IMR-90 (cell line): ENCODE results near the gene AGAP1. TPM values are rescaled to one million over a fixed set of nuclear protein-coding genes. Genes with fewer than 3 reads are reported as not detected.

Experiments
- ATAC-seq: fragments of 200-7000 bp; cut with Tn5 transposase; 2 replicates; pipeline ENCODE4 v1.9.1; 2020; ENCODE audit warnings: low read depth, mild to moderate bottlenecking, moderate library complexity
- BruUV-seq: library from RNA; stranded (reverse); fragments of 400-500 nt; replicated peaks from 2 replicates; lab custom pipeline; 2021; lab: Mats Ljungman, UMichigan
- CTCF ChIA-PET: fragments of 300-600 bp; formaldehyde crosslinking; extraction: SDS; loops from one replicate; lab custom pipeline; 2021; ENCODE audit warnings: antibody characterized with exemption; lab: Yijun Ruan, JAX
- POLR2A ChIA-PET: fragments of 300-600 bp; sonication (Branson Sonifier 250); formaldehyde crosslinking; loops from one replicate; lab custom pipeline; 2022; ENCODE audit warnings: antibody characterized with exemption; ENCODE audit not compliant: unreplicated experiment; lab: Charles Lee
- DNase-seq: peaks from one replicate; pipeline ENCODE4 v3.0.0; 2013
- H2AFZ ChIP-seq: replicated peaks from 2 replicates; pipeline ENCODE3; 2013; ENCODE audit warnings: low read length, mild to moderate bottlenecking; ENCODE audit not compliant: poor library complexity
- H2AK5ac ChIP-seq: 2 replicates; pipeline ENCODE4 v1.6.1; 2013; ENCODE audit warnings: low read depth, low read length, inconsistent platforms
- H2AK9ac ChIP-seq: replicated peaks from 2 replicates; pipeline ENCODE3; 2013; ENCODE audit warnings: mild to moderate bottlenecking, low read depth, low read length, moderate library complexity; ENCODE audit not compliant: poor library complexity
- H2BK120ac ChIP-seq: 2 replicates; pipeline ENCODE4 v1.6.1; 2013; ENCODE audit warnings: low read depth, low read length, inconsistent platforms
- H2BK15ac ChIP-seq: 3 replicates; pipeline ENCODE4 v1.6.1; 2013; ENCODE audit warnings: low read depth, low read length, inconsistent platforms
- H2BK20ac ChIP-seq: 2 replicates; pipeline ENCODE4 v1.6.1; 2013; ENCODE audit warnings: low read depth, mild to moderate bottlenecking, inconsistent platforms, low read length, moderate library complexity
- H2BK5ac ChIP-seq: 2 replicates; pipeline ENCODE4 v1.6.1; 2013; ENCODE audit warnings: mild to moderate bottlenecking, low read depth, low read length, inconsistent platforms; ENCODE audit not compliant: poor library complexity, severe bottlenecking
- H3K14ac ChIP-seq: replicated peaks from 2 replicates; pipeline ENCODE4 v1.6.1; 2013; ENCODE audit warnings: low read depth, low read length, inconsistent platforms
- H3K18ac ChIP-seq: 2 replicates; pipeline ENCODE4 v1.6.1; 2013; ENCODE audit warnings: low read depth, low read length, control low read depth
- H3K23ac ChIP-seq: 2 replicates; pipeline ENCODE4 v1.6.1; 2013; ENCODE audit warnings: low read depth, low read length, inconsistent platforms
- H3K27ac ChIP-seq: 2 replicates; pipeline ENCODE4 v1.5.1; 2013; ENCODE audit warnings: mild to moderate bottlenecking, control low read depth, low read length; ENCODE audit not compliant: insufficient read depth
- H3K27me3 ChIP-seq: 2 replicates; pipeline ENCODE4 v1.6.1; 2013; ENCODE audit warnings: low read length; ENCODE audit not compliant: control insufficient read depth, insufficient read depth
- H3K36me3 ChIP-seq: 2 replicates; pipeline ENCODE4 v1.6.1; 2013; ENCODE audit warnings: low read length, mixed read lengths; ENCODE audit not compliant: control insufficient read depth, insufficient read depth
- H3K4ac ChIP-seq: 2 replicates; pipeline ENCODE4 v1.6.1; 2013; ENCODE audit warnings: low read depth, low read length, inconsistent platforms
- H3K4me1 ChIP-seq: 2 replicates; pipeline ENCODE4 v1.6.1; 2013; ENCODE audit warnings: low read length, mixed read lengths; ENCODE audit not compliant: control insufficient read depth, insufficient read depth
- H3K4me2 ChIP-seq: 2 replicates; pipeline ENCODE4 v1.6.1; 2013; ENCODE audit warnings: low read depth, mild to moderate bottlenecking, control low read depth, low read length, moderate library complexity
- H3K4me3 ChIP-seq: 2 replicates; pipeline ENCODE4 v1.5.1; 2013; ENCODE audit warnings: low read depth, mild to moderate bottlenecking, control low read depth, low read length, moderate library complexity; ENCODE audit not compliant: insufficient read depth
- H3K56ac ChIP-seq: 2 replicates; pipeline ENCODE4 v1.6.1; 2013; ENCODE audit warnings: low read length, inconsistent platforms; ENCODE audit not compliant: insufficient read depth; ENCODE audit errors: extremely low read depth
- H3K79me1 ChIP-seq, 2 experiments: 2 replicates each; pipeline ENCODE4 v1.6.1; 2013; ENCODE audit warnings: low read length in 2 of 2, inconsistent platforms in 1 of 2, low read depth in 1 of 2
- H3K9ac ChIP-seq: 2 replicates; pipeline ENCODE4 v1.6.1; 2013; ENCODE audit warnings: low read depth, low read length, control low read depth
- H3K9me1 ChIP-seq: 2 replicates; pipeline ENCODE4 v1.6.1; 2013; ENCODE audit warnings: low read length, inconsistent platforms; ENCODE audit not compliant: insufficient read depth
- H3K9me3 ChIP-seq: 2 replicates; pipeline ENCODE4 v1.6.1; 2013; ENCODE audit warnings: low read length; ENCODE audit not compliant: control insufficient read depth, insufficient read depth
- H4K20me1 ChIP-seq: 2 replicates; pipeline ENCODE4 v1.6.1; 2013; ENCODE audit warnings: low read length, inconsistent platforms; ENCODE audit not compliant: insufficient read depth
- H4K5ac ChIP-seq: 2 replicates; pipeline ENCODE4 v1.6.1; 2013; ENCODE audit warnings: mild to moderate bottlenecking, low read depth, low read length, control low read depth
- H4K8ac ChIP-seq, 2 experiments: 2 replicates each; pipeline ENCODE4 v1.6.1; 2013; ENCODE audit warnings: low read depth in 2 of 2, low read length in 2 of 2, control low read depth in 1 of 2, inconsistent platforms in 1 of 2
- H4K91ac ChIP-seq: 2 replicates; pipeline ENCODE4 v1.6.1; 2013; ENCODE audit warnings: low read depth, low read length, inconsistent platforms; ENCODE audit not compliant: insufficient read depth
- BHLHE40 ChIP-seq: fragments of 150-350 bp; IDR thresholded peaks from 2 replicates; pipeline ENCODE4 v1.6.1; 2016; ENCODE audit warnings: mild to moderate bottlenecking, low read depth, low read length
- CEBPB ChIP-seq: IDR thresholded peaks from 2 replicates; pipeline ENCODE4 v1.6.1; 2012; ENCODE audit warnings: low read depth, low read length, improper control_type of control experiment
- CHD1 ChIP-seq: IDR thresholded peaks from 2 replicates; pipeline ENCODE4 v1.6.1; 2012; ENCODE audit warnings: low read depth, low read length, improper control_type of control experiment
- ELK1 ChIP-seq: fragments of 150-350 bp; IDR thresholded peaks from 2 replicates; pipeline ENCODE4 v1.6.1; 2016; ENCODE audit warnings: low read depth, mild to moderate bottlenecking, low read length, moderate library complexity, borderline replicate concordance
- FOS ChIP-seq: fragments of 150-350 bp; IDR thresholded peaks from 2 replicates; pipeline ENCODE4 v1.6.1; 2016; ENCODE audit warnings: low read depth, low read length
- MAFK ChIP-seq: IDR thresholded peaks from 2 replicates; pipeline ENCODE4 v1.6.1; 2012; ENCODE audit warnings: low read depth, low read length, improper control_type of control experiment
- MAZ ChIP-seq: IDR thresholded peaks from 2 replicates; pipeline ENCODE4 v1.6.1; 2012; ENCODE audit warnings: low read depth, mild to moderate bottlenecking, low read length, improper control_type of control experiment, moderate library complexity, borderline replicate concordance
- MXI1 ChIP-seq: IDR thresholded peaks from 2 replicates; pipeline ENCODE4 v1.6.1; 2012; ENCODE audit warnings: low read depth, mild to moderate bottlenecking, low read length, moderate library complexity, borderline replicate concordance
- NFE2L2 ChIP-seq: fragments of 150-350 bp; IDR thresholded peaks from 2 replicates; pipeline ENCODE4 v1.6.1; 2016; ENCODE audit warnings: low read depth, mild to moderate bottlenecking, low read length
- POLR2A ChIP-seq: IDR thresholded peaks from 2 replicates; pipeline ENCODE4 v1.6.1; 2012; ENCODE audit warnings: mild to moderate bottlenecking, low read depth, low read length
- RCOR1 ChIP-seq: IDR thresholded peaks from 2 replicates; pipeline ENCODE4 v1.6.1; 2012; ENCODE audit warnings: mild to moderate bottlenecking, low read length, improper control_type of control experiment; ENCODE audit not compliant: insufficient replicate concordance
- RFX5 ChIP-seq: IDR thresholded peaks from 2 replicates; pipeline ENCODE4 v1.8.0; 2012; ENCODE audit warnings: low read depth, mild to moderate bottlenecking, low read length, moderate library complexity
- WGBS, 2 experiments: methylation state at CpG; one replicate each; pipeline versions ENCODE4 v1.1.5 to v1.1.7; 2013; ENCODE audit warnings: missing lambda C conversion rate in 2 of 2; ENCODE audit not compliant: insufficient read length in 1 of 2; ENCODE audit errors: extremely low coverage in 2 of 2; 5-methylcytosine and 5-hydroxymethylcytosine counted together
- dilution Hi-C: fragments of 300-500 bp; cut with HindIII; formaldehyde crosslinking; loops from one replicate; pipeline ENCODE4 v1.14.3; 2018; ENCODE audit warnings: low sequenced_read_pairs; ENCODE audit not compliant: unreplicated experiment
- in situ Hi-C: fragments of 300-500 bp; cut with MboI; formaldehyde crosslinking; loops from 3 replicates; pipeline ENCODE4 v1.14.3; 2019; ENCODE audit warnings: low sequenced_read_pairs, inconsistent platforms, mixed read lengths
- intact Hi-C: fragments of 100-400 bp; cut with micrococcal nuclease; formaldehyde crosslinking; loops from 2 replicates; pipeline ENCODE4 v1.10.0; 2022
- polyA plus RNA-seq, 3 experiments: library from polyadenylated mRNA; depleted of rRNA; stranded (reverse); fragments of >200 nt; gene quantifications; 2 replicates each; pipeline ENCODE4 v1.2.3, GENCODE V29; 2012; ENCODE audit warnings: low replicate concordance in 1 of 3
- total RNA-seq: library from RNA; depleted of rRNA; stranded (reverse); fragments of >200 nt; gene quantifications from 2 replicates; pipeline ENCODE4 v1.2.3, GENCODE V29; 2012
- TF ChIP-seq, protein P1 (sequence below): fragments of 150-350 bp; IDR thresholded peaks from 2 replicates; pipeline ENCODE4 v1.6.1; 2017; ENCODE audit warnings: mild to moderate bottlenecking, antibody characterized with exemption, low read length, low read depth
- TF ChIP-seq, protein P2 (sequence below): conservative IDR thresholded peaks from 2 replicates; pipeline ENCODE4 v1.5.1; 2012; ENCODE audit warnings: mild to moderate bottlenecking, low read depth, low read length, improper control_type of control experiment

The AGAP1 gene
- total and polyA plus RNA-seq, 2 of the 4 experiments (the other 2 are of a cell fraction) = 15.1 to 16.4 TPM

GRCh38 chr2:235496239-235496621 lies 2.4 kb downstream of the AGAP1 start (continued):
- TF ChIP-seq FOS (0 out of 2 replicates have a peak, but pooled peaks have one; percentile 23), CHD1 (no peak), BHLHE40 (no peak), MXI1 (no peak), MAZ (no peak)

GRCh38 chr2:235497096-235497495 lies 3.3 kb downstream of the AGAP1 start:
- no peak overlapping the region for H3K27ac ChIP-seq
- in situ Hi-C loops = no loop called here
- POLR2A ChIA-PET = no interaction called here

More at GRCh38 chr2:235497096-235497495, 3.3 kb downstream of the AGAP1 start:
- no peak overlapping the region for H2AK9ac ChIP-seq
- H3K4me2 ChIP-seq = no peak overlapping the region
- H3K56ac ChIP-seq = no peak overlapping the region
- no peak overlapping the region for H2BK15ac ChIP-seq
- TF ChIP-seq ELK1 = no peak
- TF ChIP-seq RFX5 = no peak
- TF ChIP-seq MAZ = no peak
- TF ChIP-seq, protein P1, sequence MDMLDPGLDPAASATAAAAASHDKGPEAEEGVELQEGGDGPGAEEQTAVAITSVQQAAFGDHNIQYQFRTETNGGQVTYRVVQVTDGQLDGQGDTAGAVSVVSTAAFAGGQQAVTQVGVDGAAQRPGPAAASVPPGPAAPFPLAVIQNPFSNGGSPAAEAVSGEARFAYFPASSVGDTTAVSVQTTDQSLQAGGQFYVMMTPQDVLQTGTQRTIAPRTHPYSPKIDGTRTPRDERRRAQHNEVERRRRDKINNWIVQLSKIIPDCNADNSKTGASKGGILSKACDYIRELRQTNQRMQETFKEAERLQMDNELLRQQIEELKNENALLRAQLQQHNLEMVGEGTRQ = no peak
- no peak for TF ChIP-seq NFE2L2
- no peak for TF ChIP-seq BHLHE40
- no peak for TF ChIP-seq MAFK
- no peak for TF ChIP-seq CHD1
- TF ChIP-seq RCOR1 = no peak
- TF ChIP-seq, protein P2, sequence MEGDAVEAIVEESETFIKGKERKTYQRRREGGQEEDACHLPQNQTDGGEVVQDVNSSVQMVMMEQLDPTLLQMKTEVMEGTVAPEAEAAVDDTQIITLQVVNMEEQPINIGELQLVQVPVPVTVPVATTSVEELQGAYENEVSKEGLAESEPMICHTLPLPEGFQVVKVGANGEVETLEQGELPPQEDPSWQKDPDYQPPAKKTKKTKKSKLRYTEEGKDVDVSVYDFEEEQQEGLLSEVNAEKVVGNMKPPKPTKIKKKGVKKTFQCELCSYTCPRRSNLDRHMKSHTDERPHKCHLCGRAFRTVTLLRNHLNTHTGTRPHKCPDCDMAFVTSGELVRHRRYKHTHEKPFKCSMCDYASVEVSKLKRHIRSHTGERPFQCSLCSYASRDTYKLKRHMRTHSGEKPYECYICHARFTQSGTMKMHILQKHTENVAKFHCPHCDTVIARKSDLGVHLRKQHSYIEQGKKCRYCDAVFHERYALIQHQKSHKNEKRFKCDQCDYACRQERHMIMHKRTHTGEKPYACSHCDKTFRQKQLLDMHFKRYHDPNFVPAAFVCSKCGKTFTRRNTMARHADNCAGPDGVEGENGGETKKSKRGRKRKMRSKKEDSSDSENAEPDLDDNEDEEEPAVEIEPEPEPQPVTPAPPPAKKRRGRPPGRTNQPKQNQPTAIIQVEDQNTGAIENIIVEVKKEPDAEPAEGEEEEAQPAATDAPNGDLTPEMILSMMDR = no peak
- no peak for TF ChIP-seq MXI1
- no peak for TF ChIP-seq POLR2A
- no peak for TF ChIP-seq FOS
- TF ChIP-seq CEBPB = no peak
- no peak overlapping the region for H3K9ac ChIP-seq
- H4K91ac ChIP-seq = no peak overlapping the region
- intact Hi-C loops (no loop called here), dilution Hi-C loops (no loop called here)
- H3K9me1 ChIP-seq = peaks cover 19% of the 10 kb centered on the region
- peaks cover 59% of the 10 kb centered on the region for H4K20me1 ChIP-seq
- H3K4me3 ChIP-seq = no peak overlapping the region
- no peaks in the 10 kb centered on the region for H3K36me3 ChIP-seq
- H3K14ac ChIP-seq = no peak overlapping the region
- H2BK5ac ChIP-seq = no peak overlapping the region
- no peak overlapping the region for H4K5ac ChIP-seq
- H2AFZ ChIP-seq = no peak overlapping the region
- no peak overlapping the region for H2AK5ac ChIP-seq
- H3K23ac ChIP-seq = no peak overlapping the region
- no peak overlapping the region for H3K18ac ChIP-seq
- H4K8ac ChIP-seq = no peak overlapping the region
- DNase-seq (no peak), ATAC-seq (no peak)
- WGBS, 2 experiments = 94% methylated on average over 2 of the region's 3 CpGs; no CpG with 5 or more reads in 1 of the 2 experiments
- CTCF ChIA-PET = no interaction called here
- no peak overlapping the region for H2BK120ac ChIP-seq
- no TSS peak for BruUV-seq
- H3K27me3 ChIP-seq = no peaks in the 10 kb centered on the region
- no peaks in the 10 kb centered on the region for H3K9me3 ChIP-seq
- H3K4ac ChIP-seq = no peak overlapping the region
- no peak overlapping the region for H2BK20ac ChIP-seq
- H3K79me1 ChIP-seq = peaks cover 34 to 64% of the 10 kb centered on the region in 2 experiments
- H3K4me1 ChIP-seq = peaks cover 19% of the 10 kb centered on the region
